GM18502 (cell line): ENCODE data around the gene FAM193A.
"Not testable (repeated sequence)": the region's sequence is repeated elsewhere in the genome, so short reads cannot be mapped to it uniquely, and the experiment has no call there.

Experiments
- ATAC-seq: cut with Tn5 transposase; IDR thresholded peaks from one replicate; pipeline ENCODE4 v1.9.1; 2021; ENCODE audit warnings: mild to moderate bottlenecking; ENCODE audit not compliant: unreplicated experiment, poor library complexity

Gene FAM193A

DNA sequence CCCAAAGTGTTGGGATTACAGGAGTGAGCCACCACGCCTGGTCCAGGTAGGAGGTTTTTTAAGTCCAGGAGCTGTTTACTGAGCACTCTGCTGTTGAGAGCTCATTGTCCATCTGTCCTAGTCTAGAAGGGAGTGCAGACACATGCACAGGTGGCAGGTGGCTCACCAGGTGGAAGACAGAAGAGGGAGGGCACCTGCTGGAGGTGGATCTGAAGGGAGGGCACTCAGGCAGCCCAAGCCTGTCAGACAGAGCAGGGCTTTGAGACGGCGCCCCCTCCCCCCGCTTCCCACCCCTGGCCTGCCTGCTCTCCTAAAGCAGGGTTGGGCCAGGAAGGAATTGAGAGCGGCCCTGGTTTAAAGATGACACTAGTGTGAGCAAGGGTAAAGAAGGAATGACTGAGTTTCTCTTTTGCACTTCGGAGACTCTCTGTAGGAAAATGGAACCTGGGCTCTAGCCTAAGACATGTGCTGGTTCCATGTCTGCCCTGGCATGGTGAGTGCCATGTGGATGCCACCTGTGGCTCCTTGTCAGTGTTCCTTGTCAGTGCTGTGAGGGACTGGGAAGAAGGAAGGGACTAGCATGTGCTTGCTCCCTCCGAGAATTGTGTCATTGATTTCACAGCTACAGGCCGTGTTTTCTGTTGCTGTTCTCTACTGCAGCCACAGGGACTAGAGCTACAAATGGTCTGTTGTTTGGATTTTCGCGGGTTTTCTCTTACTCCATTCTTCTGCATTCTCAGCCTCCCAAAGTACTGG lies 111.1 kb downstream of the FAM193A start:
- no peak for ATAC-seq

DNA sequence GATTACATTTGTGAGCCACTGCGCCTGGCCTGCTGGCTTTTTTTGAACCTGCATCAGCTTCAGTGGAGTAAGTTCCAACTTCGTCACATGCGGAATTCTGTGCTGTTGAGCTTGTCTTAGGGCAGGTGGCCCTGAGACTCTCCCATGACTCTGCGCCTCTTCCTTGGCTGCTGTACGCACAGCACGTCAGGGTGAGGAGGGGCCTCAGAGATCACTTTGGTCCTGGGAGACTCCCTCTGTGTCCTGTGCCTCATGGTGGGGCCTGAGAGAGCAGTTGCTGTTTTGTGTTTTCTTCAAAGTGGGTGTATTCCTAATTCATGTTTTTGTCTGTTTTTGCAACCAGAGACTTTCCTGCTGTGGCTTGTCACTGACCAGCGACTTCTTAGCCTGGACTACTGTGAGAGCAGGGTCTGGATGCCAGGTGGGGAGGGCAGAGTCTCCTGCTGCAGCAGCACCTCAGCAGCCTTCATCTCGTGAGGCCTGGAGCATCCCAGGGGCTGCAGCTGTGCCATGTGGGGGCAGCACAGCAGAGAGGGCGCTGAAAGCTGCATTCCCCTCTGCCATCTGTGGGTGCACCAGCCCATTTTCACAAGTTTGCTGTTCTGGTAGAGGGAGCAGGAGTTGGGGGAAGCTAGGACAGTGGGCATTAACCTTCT lies 111.8 kb downstream of the FAM193A start:
- ATAC-seq, result no peak

DNA sequence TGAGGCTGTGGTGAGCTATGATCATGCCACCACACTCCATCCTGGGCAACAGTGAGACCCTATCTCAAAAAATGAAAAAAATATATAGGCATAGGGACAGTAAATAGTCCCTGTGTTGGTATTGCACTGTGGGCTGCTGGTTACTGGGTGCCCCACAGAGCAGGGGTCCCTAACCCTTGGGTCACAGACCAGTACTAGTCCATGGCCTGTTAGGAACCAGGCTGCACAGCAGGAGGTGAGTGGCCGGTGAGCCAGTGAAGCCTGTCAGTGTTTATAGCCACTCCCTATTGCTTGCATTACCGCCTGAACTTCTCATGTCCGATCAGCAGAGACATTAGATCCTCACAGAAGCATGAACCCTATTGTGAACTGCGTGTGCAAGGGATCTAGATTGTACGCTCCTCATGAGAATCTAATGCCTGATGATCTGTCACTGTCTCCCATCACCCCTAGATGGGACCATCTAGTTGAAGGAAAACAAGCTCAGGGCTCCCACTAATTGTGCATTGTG lies 113.2 kb downstream of the FAM193A start:
- no peak for ATAC-seq

DNA sequence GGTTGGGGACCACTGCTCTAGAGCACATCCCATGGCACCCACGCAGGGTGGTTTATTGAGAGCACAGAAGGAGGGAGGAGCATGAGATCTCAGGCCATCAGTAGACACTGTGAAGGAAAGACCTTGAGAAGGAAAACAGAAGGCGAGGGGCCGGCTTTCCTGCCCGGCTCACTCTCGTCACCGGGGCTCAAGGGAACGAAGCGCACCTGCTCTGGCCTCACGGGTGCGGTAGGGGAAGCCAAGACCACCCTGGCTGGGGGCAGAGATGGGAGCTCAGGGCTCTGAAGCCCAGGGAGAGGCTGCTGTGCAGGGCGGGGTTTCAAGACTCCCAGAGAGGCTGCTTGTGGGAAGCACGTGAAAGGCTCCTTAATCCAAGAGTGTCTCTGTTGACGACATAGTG lies 113.8 kb downstream of the FAM193A start:
- ATAC-seq, result no peak

DNA sequence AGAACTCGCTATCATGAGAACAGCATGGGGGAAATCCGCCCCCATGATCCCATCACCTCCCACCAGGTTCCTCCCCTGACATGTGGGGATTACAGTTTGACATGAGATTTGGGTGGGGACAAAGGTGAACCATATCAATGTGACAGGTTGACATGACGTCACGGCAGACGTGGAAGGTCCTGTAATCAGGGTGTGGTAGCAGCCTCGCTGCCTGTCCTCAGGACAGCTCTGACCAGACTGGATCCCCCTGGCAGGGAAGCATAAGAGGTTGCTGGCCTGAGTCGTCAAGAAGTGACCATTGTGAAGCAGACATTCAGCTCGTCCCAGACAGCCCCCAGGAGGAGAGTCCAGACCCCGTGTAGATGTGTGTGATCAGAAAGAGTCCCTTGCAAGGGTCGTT lies 115.1 kb downstream of the FAM193A start:
- no peak for ATAC-seq

DNA sequence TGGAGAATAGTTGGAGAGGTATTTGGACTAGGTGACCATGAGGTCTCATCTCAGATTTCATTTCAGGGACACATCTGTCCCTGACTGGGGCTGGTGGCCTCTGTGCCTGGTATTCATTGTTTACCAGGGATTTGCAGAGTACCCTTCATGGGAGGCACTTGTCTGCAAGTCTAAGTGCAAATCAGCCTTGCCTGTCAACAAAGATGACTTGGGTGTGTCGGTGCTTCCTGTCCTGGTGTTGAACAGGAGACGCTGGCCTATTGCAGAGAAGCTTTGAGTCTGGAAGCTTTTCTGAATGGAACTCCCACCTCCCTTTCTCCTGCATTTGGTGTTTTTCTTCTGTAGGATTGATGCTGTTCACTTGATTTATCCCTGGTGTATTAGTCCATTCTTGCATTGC lies 115.6 kb downstream of the FAM193A start:
- ATAC-seq, result no peak

DNA sequence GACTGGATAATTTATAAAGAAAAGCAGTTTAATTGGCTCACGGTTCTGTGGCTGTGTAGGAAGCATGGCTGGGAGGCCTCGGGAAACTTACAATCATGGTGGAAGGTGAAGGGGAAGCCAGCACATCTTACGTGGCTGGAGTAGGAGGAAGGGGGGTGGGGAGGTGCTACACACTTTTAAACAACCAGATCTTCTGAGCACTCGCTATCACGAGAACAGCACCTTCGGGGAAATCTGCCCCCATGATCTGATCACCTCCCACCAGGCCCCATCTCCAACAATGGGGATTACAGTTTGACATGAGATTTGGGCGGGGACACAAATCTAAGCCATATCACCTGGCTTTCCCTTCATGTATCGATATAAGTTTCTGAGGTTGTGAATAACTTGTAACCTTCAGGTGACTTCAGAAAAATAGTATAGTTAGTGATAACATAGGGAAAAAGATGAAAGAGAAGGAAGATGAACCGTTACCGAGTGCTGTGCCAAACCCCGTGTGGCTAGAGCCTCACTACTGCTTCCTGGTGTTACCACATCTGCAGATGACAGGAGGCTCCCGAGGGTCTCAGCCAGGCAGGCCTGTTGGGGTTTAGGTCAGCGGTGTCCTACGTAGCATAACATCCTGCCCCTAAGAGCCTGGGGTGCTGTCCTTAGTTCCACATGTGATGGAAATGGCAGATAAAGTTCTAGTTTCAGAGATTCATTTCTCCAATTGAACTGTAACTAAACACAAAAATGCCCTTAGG lies 116.1 kb downstream of the FAM193A start:
- ATAC-seq, result no peak

DNA sequence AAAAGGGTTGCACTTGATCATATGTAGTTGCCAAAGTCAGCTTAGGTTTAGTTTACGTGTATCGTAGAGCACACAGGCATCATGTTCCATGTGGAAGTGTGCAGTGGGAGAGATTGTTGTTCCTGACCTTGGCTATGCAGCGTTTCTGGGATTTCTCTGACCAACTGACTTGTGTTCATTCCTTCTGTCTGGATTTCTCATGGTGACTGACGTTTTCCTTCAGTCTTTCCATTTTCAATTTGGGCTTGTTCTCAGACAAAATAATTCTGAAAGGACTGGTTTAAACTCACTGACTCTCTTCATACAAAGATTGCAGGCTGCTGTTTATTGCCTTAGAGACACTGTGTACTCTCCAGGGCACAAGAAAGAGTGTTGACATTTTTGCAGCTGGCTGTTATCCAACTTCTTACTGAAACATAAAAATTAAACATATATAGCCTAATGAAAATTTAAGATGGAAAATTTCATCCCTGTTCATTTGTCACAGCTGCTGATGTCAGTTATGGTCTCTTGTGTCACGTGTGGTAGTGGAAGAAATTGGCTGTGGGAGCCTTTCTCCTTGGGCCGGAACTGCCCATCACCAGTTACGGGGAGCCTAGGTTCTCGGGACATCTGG lies 124.3 kb downstream of the FAM193A start:
- ATAC-seq, result no peak

DNA sequence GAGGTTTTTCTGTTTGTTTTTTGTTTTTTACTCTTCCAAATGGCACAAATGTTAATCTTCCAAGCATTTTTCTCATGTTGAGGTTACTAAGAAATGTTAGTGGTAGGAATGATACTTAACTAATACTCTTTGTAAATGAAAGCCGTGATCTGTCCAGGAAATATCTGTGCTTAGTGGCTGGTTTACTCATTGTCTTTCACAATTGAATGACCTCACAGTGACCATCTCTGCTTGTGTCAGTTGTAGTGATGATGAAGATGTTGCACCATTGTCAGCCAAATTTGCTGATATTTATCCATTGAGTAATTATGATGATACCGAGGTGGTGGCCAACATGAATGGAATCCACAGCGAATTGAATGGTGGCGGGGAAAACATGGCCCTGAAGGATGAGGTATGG lies 126.2 kb downstream of the FAM193A start:
- ATAC-seq, result no peak

DNA sequence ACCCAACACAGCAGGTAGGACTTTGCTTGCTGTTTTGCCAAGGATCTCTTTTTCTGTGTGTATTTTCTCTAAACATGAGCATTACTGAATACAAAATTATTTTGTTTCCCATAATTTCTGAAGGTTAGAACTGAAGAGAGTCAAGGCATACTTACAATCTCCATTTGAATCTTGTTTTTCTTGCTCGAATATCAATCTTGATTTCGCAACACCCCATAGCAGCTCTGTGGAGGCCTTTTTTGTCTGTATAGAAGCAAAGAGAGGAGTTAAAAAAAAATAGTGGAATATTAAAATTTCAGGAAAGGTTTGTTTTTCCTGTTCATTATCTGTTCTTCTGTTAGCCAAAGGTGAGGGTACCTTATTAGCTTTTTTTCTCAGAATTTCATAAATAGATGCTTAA lies 126.8 kb downstream of the FAM193A start:
- ATAC-seq, result no peak

DNA sequence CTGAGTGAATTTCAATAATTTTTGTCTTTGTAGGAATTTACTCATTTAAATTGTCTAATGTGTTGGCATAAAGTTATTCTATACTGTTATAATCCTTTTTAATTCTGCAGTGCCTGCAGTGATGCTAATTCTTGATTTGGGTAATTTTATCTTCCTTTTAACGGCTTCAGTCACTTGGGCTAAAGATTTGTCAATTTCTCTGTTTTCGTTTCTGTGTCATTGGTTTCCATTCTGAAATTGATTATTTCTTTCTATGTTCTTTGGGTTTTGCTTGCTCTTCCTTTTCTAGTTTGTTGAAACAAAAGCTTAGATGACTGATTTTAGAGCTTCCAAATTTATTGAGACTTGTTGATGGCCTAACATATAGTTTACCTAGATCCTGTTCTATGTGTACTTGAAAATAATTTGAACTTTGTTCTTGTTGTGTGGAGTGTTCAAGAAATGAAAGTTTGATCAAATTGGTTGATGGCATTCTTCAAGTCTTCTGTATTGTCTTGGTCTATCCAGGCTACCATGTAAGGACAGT lies 130.3 kb downstream of the FAM193A start:
- ATAC-seq, result no peak

DNA sequence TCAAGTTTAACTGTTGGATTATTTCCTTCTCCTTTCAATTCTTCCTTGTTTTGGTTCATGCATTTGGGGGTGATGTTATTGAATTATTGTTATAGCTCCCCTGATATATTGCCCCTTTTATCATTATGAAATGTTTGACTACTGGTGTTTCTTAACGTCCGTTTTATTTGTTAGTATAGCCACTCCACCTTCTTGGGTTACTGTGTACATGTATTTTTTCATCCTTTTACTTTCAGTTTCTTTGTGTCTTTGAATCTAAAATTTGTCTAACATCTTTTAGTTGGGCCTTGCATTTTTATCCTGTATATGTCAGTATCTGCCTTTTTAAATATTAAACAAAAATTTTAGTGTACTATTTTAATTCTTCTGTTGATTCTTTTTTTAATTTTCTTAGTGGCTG lies 131.0 kb downstream of the FAM193A start:
- ATAC-seq, result no peak

DNA sequence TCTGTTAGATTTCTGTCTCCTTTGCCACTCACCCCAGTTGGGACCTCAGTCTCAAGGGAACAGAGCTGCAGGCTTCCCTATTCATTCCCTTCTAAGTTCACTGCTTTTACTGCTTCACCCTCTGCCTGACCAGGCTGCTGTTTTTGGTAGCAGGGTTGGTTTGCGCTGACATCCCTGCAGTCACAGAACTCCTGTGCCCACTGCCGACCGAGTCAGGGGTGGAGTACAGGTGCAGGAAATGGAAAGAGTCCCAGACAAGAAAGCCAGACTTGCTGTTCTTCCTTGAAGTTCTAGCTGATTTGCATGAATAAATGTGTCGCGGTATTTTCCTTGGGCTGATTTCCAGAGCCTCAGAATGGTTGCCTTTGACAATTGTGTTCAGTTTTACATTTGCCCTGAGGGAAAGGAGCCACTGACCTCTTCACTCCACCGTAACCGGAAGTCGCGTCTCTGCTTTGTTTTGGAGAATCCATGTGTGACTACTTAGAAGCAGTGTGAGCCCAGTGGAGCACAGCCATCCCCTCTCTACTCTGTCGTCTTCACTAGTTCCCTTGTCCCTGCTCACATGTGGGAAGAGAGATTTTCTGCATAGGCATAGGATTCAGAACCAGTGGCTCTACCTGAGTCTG lies 134.9 kb downstream of the FAM193A start:
- no peak for ATAC-seq

DNA sequence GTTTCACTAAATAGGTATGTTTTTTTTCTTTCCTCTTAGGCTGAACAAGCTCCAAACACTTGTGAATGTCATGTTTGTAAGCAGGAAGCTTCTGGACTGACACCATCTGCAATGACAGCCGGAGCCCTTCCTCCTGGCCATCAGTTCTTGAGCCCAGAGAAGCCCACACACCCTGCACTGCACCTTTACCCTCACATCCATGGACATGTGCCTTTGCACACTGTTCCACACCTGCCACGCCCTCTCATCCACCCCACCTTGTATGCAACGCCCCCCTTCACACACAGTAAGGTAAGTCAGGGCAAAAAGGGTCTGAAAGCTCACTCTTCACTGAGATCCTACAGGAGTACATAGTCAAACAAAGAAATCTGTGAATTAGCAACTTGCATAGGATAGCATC lies 135.6 kb downstream of the FAM193A start:
- ATAC-seq, result no peak

DNA sequence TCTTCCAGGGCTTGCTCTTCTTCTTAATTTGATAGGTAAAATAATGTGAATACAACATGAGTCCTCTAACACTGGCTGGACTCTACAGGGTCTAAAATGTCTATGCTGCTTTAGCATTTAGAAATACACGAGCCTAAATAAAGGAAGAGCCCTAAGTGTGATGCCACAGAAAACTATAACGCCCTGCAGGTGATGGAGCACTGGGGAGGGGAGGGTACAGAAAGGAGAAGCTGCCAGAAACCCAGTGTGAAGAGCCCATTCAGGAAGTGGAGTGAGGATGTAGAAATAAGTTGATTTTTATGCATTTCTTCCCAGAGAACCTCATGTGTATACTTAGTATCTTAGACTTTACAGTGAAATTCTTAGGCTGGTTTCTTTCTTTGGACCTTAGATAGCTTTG lies 136.3 kb downstream of the FAM193A start:
- ATAC-seq, result no peak

DNA sequence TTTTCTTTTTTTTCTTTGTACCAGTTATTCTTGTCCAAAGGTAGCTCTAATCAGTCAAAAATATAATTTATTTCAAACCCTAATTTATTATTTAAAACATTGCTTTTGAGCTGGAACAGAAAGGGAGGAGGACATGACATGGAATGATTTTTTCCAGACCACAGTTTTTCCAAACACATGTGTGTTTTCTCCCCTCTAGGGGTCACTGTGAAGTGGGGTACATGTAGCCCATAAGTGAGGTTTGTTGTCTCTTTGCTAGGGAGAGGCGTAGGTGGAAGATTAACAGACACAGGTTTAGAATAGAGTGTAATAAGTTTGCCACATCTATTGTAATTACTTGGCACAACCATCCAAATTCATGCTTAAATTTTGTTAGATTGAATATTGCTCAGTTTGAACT lies 136.7 kb downstream of the FAM193A start:
- ATAC-seq, result no peak

DNA sequence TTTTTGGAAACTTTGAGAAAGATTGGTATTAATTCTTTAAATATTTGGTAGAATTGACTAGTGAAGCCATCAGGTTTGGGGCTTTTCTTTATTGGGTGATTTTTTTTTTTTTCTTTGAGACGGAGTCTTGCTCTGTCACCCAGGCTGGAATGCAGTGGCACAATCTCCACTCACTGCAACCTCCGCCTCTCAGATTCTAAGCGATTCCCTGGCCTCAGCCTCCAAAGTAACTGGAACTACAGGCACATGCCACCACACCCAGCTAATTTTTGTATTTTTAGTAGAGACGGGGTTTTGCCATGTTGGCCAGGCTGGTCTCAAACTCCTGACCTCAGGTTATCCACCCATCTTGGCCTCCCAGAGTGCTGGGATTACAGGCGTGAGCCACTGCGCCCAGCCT lies 143.3 kb downstream of the FAM193A start:
- not testable (repeated sequence) for ATAC-seq

DNA sequence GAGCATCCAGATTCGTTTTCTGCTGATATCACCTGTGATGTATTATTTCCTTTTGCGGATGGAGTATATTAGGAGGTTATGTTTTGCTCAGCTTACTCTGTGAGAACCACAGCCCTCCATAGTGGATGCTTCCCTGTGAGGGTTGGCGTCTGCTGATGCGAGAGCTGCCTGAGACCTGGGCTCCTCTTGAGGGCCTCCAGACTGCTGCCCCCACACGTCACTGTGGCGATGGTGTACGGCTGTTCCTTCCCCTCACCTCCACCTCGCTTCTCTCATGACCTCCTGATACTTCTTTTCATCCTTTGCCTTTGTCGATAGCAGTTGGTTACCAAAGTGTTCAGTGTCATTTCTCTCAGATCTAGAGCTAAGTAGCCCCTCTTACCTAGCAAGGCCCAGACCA lies 148.0 kb downstream of the FAM193A start:
- no peak for ATAC-seq

DNA sequence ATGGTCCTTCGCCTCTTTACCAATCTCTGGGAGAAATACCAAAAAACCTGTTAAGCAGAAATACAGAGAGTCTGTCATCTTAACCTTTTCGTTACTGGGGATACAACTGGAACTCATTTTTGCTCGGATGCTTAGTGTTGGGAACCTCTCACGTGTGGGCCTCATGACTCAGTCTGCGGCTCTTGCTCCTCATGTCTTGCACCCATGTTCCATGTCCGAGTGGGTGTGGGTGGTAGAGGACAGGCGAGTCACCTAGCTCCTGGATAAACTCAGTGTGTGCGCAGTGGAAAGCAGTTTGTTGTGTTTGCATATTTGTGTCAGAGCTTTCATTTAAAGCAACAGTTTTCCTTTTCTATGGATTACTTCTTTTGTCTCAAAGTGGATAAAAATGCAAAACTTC lies 149.1 kb downstream of the FAM193A start:
- ATAC-seq, result no peak
